Measurements from ENCODE around the gene PSMF1.

PSMF1 gene

DNA sequence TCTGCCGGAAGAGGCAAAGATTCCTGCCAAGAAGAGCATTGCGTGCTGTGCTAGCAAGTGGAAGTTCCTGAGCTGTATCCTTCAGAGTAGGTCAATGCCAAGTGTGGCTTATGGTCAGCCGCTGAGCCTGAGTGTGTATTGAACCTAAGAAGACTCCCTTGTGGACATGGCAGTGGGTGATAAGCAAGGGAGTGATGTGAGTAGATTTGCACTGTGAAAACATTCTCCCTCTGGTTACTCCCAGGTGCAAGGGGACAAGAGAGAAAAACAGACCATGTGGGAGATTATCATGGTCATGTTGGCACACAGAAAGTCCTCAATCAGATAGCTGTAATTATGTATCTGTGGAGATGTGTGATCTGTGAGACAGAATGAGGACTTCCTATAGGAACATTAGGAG lies 72.4 kb downstream of the PSMF1 start:
- no peak for DNase-seq (ENCODE audit: low read depth)

DNA sequence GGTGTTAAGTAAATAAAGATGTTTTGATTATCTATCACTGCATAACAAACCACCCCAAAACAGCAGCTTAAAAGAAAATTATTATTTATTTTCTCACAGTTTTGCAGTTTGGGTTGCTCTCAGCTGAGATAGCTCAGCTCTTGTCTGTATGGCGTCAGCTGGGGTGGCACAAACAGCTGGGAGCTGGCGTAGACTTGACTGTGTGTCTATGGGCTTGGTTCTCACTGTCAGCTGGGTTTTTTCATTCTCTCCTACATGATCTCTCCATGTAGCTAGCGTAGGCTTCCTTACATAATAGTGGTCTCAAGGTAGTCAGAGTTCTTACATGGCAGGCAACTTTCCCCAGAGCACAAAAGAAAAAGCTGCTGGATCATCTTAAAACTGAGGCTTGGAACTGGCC lies 72.9 kb downstream of the PSMF1 start:
- no peak for DNase-seq (ENCODE audit: low read depth)

DNA sequence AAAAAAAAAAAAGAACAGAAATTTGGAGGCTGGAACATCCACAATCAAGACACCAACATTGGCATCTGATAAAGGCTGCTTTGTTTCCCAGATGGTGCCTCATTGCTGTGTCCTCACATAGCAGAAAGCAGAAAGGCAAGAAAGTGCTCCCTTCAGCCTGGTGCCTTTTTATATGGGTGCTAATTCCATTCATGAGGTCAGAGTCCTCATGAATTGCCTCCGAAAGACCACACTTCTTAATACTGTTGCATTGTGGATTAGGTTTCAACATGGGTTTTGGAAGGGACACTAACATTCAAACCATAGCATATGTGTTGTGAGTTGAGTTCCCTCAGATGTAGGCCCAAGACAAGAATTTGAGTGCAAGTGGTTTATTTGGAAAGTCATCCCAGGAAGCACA lies 76.8 kb downstream of the PSMF1 start:
- DNase-seq (ENCODE audit: low read depth), result no peak

DNA sequence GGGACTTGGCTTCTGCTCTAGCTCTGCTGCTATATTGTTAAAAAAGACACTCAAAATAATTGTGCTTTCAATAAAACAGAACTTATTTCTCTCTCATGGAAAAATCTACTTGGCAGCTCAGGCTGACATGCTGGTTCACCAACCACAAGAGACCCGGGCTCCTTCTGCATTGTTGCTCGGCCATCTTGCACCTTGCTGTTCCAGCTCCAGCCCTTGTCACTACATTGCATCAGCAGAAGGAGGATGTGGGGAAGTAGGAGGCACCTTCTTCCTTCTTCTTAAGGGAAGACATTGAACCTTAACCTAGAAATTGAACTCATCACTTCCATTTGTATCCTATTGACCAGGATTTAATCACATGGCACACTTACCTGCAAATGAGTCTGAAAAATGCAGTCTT lies 78.2 kb downstream of the PSMF1 start:
- DNase-seq (ENCODE audit: low read depth), result no peak

DNA sequence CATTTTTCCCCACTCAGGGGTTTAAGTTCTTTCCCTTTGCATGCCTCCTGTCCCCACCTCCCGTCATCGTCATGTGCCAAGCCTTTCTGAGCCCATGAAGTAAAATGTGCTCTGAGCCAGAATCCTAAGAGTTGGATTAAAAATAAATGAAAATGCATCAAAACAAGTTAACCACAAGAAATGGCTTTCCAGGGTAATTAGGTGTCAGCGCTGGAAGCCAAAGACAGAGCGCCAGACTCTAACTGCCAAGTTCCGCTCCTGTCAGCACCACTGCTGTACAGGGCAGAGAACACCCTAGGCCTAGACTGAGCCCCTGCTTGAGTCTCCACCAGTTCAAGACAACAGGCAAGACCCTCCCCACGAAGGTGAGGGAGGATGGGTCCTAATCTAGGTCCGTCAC lies 79.4 kb downstream of the PSMF1 start:
- no peak for DNase-seq (ENCODE audit: low read depth)

DNA sequence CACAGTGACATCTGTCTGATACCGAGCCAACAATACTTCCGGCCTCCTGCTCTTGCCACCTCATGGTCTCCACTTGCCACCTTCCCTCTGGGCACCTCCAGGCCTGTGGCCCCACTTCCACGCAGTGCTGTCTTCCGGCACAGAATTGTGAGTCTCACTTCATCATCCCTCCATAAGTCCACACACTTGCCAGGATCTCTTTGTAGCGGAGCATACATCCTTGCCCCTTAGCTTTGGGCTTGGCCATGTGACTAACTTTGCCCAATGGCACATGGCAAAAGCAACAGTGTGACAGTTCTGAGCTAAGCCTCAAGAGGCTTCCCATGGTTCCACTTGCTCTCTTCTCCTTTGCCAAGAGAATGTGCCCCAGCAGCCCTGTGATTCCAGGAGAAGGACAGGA lies 80.3 kb downstream of the PSMF1 start:
- no peak for DNase-seq (ENCODE audit: low read depth)

DNA sequence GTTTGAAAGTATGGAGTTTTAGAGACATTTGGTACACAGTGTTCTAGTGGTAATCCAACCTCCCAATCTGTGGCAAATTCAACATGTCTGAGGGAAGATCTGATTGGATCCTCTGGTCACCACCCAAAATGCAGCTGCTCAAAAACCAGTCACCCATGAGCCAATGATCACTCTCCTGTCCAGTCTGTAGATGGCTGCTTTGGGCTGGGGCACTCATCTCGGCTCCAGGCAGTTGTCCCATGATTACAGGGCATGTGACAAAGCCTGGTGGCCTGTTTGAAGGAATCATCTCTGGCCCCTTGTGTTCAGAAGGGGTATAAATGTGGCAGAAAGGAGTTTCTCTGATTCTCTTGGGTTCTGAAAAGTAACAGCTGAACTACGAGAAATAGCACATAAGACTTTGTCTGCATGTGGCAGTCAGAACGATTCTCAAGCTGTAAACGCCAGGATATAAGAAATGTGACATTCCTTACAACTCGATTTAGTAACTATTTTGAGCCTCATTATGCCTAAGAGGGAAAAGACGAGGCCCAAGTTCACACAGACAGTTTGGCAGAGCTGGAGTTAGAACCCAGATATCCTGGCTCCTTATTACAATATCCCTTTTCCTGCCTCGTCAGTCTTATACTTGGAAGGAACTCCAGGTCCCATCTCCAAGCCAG lies 80.9 kb downstream of the PSMF1 start:
- DNase-seq (ENCODE audit: low read depth), result no peak

DNA sequence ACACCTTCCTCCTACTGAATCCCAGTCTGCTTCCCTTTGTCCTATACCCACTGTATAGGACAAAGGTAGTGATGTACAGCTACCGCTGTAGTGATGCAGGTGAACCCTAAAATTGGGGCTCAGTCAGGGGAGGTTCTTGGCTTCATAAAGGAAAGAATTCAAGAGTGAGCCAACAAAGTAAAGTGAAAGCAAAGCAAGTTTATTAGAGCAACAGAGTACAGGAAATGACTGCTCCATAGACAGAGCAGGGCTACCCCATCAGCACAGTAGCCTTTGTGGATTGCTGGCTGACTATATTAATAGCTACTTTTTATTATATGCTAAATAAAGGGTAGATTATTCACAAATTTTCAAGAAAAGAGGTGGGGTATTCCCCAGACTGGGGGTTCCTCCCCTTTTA lies 81.6 kb downstream of the PSMF1 start:
- no peak for DNase-seq (ENCODE audit: low read depth)

DNA sequence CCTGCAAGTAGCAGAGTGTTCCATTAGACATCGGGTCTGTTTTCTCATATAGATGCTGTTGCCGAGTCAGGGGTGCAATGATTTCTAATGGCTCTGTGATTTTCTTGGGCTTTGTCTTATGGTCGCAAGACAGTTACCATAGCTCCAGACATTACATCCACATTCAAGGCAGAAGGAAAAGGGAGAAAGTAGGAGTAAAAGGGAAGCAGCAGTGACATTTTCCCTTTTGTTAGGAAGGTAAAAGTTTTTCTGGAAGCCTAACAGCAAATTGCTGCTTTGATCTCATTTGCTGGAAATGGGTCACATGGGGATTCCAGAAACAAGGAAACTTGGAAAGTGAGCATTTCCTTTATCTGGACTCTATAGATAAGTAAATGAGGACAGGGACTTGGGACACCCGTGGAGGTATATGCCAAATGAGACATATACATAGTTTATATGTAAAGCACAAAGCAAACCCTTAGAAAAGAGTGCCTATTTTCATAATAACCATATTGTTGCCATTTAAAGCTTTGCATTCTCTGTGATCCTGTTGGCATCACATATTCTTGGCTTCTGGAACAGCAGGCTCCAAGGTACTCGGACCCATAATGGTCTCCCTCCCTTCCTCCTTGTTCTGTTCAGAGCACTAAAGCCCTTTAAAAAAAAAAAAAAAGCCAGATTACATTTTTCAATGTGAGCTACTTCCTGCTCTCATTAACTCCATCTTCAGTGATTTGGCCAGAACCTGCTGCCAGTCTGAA lies 84.5 kb downstream of the PSMF1 start, which contains the start of gene C20orf202:
C20orf202 (plus strand) TSS at position 693 of the 743 bp plus-strand sequence. CDS start 132 bp downstream, outside the sequence.
- no peak for DNase-seq (ENCODE audit: low read depth)

DNA sequence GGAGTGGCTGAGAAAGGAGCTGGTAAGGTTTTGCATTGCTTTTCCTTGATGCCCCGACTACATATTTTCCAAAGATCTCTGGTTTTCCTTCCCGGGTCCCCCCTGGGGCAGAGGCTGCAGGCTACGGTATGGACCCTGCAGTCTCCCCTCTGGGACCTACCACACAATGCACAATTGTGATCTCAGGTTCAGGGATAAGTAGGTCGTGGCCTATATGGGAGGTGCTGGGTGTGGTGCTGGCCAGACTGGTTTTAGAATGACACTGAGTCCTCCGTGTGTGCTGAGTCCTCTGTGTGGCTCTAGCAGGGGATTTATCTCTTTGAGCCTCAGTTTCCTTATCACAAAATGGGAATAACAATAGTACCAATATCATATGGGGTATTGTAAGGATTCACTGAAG lies 85.2 kb downstream of the PSMF1 start:
- DNase-seq (ENCODE audit: low read depth), result no peak

DNA sequence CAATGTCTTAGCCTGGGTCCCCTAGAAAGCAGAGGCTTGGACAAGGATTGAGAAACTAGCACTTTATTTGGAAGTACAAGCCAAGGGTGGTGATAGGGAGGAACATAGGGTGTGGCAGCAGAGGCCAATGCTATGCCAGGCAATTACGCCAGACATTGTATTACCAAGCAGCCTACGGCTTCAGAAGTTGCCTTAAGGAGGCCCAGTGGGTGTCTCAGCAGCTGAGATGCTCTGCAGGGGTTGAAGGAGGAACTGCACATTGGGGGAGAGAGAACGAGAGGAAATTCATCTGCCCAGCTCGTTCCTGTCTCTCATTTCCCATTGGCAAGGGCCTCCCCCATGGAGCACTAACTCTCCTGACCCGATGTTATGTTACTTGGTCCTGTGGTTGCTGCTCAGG lies 85.7 kb downstream of the PSMF1 start:
- DNase-seq (ENCODE audit: low read depth), result no peak

DNA sequence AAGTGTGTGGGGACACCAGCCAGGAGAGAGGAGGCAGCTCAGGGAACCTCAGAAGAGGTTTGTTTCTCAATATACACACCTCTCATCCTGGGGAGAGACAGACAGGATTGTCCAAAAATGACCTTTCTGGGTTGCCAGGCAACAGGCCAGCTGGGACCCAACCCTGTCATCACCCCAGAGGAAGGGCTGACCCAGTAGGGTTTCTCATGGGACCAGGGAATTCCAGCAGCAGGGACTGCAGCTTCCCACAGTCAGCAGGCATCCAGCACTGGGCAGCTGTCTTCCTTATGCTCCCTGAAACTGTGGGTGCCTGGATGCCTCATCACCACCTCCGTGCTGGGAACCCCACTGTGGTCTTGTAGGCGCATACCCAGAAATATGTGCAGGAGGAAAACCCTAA lies 86.2 kb downstream of the PSMF1 start:
- DNase-seq (ENCODE audit: low read depth), result no peak

DNA sequence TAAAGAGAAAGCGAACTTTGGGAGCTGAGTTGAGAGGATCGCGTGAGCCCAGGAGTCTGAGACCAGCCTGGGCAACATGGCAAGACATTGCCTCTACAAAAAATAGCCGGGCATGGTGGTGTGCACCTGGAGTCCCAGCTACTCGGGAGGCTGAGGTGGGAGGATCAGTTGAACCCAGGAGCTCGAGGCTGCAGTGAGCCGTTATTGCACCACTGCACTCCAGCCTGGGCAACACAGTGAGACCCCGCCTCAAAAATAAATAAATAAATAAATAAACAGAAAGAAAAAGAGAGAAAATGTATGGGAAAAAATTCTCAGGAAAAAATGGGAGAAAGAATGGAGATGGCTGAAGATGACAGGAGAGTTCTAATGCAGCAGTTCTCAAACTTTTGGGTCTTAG lies 87.4 kb downstream of the PSMF1 start:
- no peak for DNase-seq (ENCODE audit: low read depth)

DNA sequence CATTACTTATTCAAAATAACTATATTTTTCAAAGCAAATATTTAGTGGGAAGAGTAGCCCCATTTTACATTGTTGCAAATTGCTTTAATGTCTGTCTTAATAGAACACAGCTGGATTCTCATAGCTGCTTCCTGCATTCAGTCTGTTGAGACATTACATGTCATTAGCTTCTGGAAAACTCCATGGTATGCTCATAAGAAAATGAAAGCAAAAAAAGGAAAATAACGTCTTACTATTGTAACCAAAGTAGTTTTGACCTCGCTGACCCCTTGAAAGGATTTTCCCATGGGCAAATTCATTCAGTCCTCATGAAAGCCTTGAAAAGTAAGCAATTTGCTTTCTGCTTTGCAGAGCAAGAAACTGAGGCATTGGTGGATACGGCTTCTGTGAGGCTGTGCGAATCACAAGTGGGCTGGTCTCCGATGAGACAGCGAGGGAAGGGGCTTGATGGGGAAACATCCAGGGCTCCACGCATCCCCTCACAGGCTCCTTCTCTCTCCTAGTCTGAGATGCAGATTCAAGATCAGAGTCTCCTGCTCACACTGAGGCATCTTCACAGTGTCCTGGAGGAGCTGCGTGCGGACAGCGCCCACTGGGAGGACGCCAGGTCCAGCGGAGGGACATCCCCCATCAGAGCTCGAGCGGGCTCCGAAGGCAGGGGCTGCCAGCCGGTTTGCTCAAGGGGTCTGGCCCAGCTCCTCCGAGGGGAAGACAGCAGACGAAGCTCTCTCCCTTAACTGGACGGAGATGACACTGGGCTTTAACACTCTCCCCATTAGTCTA lies 88.2 kb downstream of the PSMF1 start:
- DNase-seq (ENCODE audit: low read depth), result no peak

DNA sequence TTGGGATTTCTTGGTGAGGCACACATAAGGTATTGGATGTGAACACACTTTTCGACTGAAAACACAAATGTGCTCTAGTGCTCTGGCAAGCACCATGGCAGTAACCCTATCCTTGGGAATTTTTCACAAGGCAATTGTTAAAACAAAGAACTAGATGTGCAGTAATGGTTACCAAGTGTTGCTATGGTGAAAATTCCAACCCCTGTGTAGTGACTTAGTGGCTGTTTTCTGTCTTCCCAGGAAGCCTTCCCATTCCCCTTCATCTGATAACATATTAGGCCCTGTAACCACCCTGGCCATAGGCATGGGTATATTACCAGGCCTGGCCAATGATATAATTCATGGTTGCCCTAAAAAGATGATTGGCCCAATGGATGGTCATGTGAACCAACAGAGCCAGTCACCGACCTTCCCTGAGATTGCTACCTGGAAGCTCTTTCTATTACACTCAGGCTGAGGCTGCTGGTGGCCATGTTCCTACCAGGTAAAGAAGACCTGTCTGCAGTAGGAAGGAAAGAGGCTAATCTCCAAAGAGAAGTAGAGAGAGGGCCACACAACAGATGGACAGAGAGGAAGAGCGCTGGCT lies 89.0 kb downstream of the PSMF1 start:
- DNase-seq (ENCODE audit: low read depth), result no peak

DNA sequence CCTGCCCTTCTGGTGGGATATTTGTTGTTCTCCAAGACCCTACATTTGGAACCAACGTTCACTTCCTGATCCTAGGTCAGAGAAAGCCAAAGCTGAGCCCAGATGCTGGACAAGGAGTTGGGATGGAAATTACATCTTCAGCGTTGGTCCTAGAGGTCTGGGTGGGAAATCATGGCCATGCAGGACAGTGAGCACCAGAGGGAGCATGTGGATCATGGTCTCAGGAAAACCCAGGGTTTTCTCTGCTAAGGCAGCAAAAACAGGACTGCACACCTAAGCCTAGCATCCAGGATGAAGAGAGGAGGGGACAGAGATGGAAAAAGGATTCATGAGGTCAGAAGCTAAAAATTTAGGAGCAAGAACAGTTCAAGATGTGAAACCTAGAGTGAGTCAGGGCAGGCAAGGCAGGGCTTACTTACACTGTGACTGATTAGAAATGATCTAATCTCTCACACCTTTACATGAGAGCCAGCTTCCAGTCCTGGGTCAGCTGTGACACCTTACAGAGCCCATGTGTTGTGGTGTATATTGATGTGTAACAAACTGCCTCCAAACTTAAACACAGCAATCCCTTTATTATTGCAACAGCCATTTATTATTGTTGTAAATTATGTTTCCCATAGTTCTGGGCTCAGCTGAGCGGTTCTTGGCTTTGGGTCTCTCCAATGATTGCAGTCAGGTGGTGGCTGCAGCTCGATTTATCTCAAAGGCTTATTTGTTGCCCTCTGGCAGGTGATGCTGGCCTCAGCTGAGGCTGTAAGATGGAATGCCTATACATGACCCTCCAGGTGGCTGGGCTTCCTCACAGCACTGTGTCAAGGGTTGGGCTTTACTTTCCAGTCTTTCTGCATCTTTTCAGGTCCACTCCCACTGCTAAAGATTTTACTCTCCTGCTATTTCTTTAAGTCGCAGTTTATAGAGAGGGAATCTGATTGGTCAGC lies 91.3 kb downstream of the PSMF1 start:
- DNase-seq (ENCODE audit: low read depth), result no peak

DNA sequence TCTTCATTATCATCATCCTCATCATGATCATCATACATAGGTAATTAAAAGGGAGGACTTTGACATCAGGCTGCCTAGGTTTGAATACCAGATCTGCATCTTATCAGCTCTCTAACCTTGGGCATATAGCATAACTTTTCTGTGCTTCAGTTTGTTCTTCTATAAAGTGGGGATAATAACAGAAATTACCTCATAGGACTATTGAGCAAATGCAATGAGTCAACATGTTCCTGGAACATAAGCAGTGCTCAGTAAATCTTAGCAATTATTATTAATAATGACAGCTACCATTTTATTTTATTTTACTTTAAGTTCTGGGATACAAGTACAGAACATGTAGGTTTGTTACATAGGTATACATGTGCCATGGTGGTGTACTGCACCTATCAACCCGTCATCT lies 92.1 kb downstream of the PSMF1 start:
- no peak for DNase-seq (ENCODE audit: low read depth)

DNA sequence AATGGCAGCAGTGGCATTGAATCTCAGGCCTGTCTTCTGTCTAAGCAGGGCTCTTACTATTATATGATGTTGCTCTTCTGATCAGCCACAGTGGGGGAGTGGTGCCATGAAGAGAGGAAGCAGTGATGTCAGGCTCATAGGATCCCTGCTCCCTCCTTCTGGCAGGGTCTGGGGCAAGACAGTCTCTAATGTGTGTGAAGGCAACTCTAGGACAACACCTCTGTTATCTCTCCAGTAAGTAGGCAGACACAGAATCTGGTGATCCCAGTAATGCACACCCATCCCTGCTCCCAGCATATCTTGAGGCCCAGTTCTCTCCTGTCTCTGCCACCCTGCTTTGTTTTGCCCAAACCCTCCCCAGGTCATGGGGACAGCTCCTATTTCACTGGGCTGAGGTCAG lies 93.6 kb downstream of the PSMF1 start:
- no peak for DNase-seq (ENCODE audit: low read depth)

DNA sequence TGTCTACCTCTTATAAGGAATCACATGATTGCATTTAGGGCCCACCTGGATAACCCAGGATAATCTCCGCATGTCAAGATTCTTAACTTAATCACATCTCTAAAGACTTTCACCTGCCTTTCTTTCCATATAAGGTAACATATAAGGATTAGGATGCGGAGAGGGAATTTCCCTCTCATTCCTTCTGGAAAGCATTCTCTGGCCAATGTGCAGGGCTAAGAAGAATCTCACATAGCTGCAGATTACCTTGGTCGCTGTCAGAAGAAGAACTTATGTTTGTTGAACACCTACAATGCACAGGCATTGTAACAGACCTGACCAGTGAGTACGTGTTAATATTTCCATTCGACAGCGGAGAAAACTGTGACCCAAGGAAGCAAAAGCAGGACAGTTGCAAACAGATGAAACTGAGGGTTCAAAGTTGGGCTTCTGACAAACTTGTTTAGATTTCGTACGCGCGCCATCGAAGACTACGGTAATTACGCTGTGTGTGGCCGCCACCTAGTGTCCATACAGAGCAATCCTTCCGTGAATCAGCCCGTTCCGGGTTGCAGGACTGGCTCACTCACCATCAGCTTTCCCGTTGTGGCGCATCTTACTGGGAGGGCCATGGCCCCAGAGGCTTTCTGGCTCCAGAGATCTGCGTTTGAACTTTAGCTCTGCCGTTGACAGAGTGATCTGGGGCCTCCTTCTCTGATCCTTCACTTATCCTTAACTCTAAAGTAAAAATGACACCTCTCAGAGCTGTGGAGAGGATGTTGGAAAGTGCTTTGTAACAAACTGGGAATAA lies 94.4 kb downstream of the PSMF1 start:
- peak; percentile 52 for DNase-seq (ENCODE audit: low read depth)

DNA sequence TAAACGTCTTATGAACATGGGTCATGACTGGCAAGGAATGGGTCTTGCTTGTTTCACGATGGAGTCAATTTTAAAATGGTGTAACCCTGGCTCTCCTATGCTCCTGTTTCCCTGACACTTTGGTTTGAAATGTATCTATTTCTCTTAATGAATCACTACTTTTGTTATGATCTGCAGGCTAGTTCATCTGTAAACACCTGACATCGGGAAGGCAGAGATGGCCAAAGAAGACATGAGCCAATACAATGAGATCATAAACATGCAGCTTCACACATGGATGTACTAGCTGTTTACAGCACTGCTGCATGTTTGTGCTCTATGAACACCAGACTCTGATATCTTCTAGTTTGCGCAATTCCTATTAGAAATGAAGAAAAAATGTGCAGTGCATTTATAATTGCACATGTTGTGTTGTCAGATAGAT lies 96.4 kb downstream of the PSMF1 start:
- no peak for DNase-seq (ENCODE audit: low read depth)

Data from stimulated activated CD4-positive, alpha-beta T cell treated with anti-CD3 and anti-CD28 coated beads, Interleukin-2, amount 100 ng/mL, for 4 hours (primary cell).